Colonic mucosa (tissue), 4 donors: ENCODE data around the gene NDST1. TPM values are rescaled to one million over a fixed set of nuclear protein-coding genes. Genes with fewer than 3 reads are reported as not detected.

Experiments used
- DNase-seq: peaks from one replicate; pipeline ENCODE4 v3.0.0-alpha.2; 2020
- H3K27ac ChIP-seq: fragments of 200-600 bp; one replicate; pipeline ENCODE4 v1.8.0; 2021
- H3K27me3 ChIP-seq: fragments of 200-600 bp; one replicate; pipeline ENCODE4 v1.8.0; 2021
- H3K36me3 ChIP-seq: fragments of 200-600 bp; one replicate; pipeline ENCODE4 v1.8.0; 2021
- H3K4me1 ChIP-seq: fragments of 200-600 bp; one replicate; pipeline ENCODE4 v1.8.0; 2021; ENCODE audit warnings: mild to moderate bottlenecking
- H3K4me3 ChIP-seq: fragments of 200-600 bp; one replicate; pipeline ENCODE4 v1.8.0; 2021
- H3K9ac ChIP-seq, 2 donors: one replicate each; pipeline ENCODE4 v1.7.0; 2013; ENCODE audit warnings: control low read depth in 2 of 2, low read depth in 2 of 2, low read length in 2 of 2
- H3K9me3 ChIP-seq: fragments of 200-600 bp; one replicate; pipeline ENCODE4 v1.8.0; 2021
- CTCF ChIP-seq: fragments of 200-600 bp; IDR thresholded peaks from one replicate; pipeline ENCODE4 v1.8.0; 2022; ENCODE audit warnings: antibody characterized with exemption, mild to moderate bottlenecking
- intact Hi-C: fragments of 100-400 bp; cut with DNase I; formaldehyde crosslinking; loops from one replicate; pipeline ENCODE4 v1.14.1; 2022
- total RNA-seq, 2 donors: library from RNA; stranded (reverse); fragmentation: NEBNext Ultra II Directional in 1 of 2; extraction: Animal tissue kit (Norgen Biotek cat#: 25700) in 1 of 2; gene quantifications; one replicate each; pipeline ENCODE4 v1.2.1, GENCODE V29; 2021
- donor health status: healthy.
- donor health status: DM: no; HTN: no; CAD: no.
- donor health status: DM: no; HTN: no; CAD: no.

NDST1 gene
- total RNA-seq, 2 donors from 2014 or later: 37.4 to 51.3 TPM

- no peak for TF ChIP-seq CTCF
- Histone ChIP-seq H3K9me3 (no peaks in the 10 kb centered on the region), H3K4me1 (peaks cover 9% of the 10 kb centered on the region), H3K36me3 (no peaks in the 10 kb centered on the region), H3K27me3 (no peaks in the 10 kb centered on the region), H3K27ac (no peak overlapping the region), H3K4me3 (no peak overlapping the region), H3K9ac (peak overlapping the region in 1 of 2 donors; percentile 38)
- DNase-seq: peak; percentile 63
- intact Hi-C loops: no loop called here
These were observed 7.5 kb upstream of the NDST1 start for GRCh38 chr5:150500328-150500841.

DNA sequence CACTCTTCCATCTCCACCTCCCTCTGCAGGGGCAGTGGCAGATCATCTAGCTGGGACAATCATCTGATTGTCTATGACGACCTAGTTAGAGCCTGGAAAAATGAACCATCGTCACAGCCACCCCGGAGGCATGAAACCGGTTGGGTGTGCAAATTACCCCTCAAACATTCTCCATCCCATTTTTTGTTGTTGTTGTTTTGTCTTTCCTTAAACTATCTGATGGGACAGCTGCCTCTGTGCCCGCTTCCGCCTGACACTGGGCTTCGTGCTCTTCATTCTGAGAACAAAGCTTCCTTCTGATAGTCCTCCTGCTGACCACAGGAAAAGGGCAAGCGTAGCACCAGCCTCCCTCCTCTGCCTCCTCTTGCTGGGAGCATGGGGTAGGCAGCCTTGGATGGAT is 7.0 kb upstream of the NDST1 start:
- Histone ChIP-seq H3K9me3 (no peaks in the 10 kb centered on the region), H3K4me3 (no peak overlapping the region), H3K4me1 (peaks cover 9% of the 10 kb centered on the region), H3K27ac (no peak overlapping the region), H3K27me3 (no peaks in the 10 kb centered on the region), H3K9ac (peak overlapping the region in 1 of 2 donors; percentile 38), H3K36me3 (no peaks in the 10 kb centered on the region)
- intact Hi-C loops: no loop called here
- no peak for DNase-seq
- no peak for TF ChIP-seq CTCF

- no peaks in the 10 kb centered on the region for H3K9me3 ChIP-seq
- no peak overlapping the region for H3K4me3 ChIP-seq
- peaks cover 14% of the 10 kb centered on the region for H3K4me1 ChIP-seq
- intact Hi-C loops: no loop called here
- TF ChIP-seq CTCF: no peak
- no peak overlapping the region for H3K27ac ChIP-seq
- H3K27me3 ChIP-seq: no peaks in the 10 kb centered on the region
- no peaks in the 10 kb centered on the region for H3K36me3 ChIP-seq
- no peak for DNase-seq
- peak overlapping the region in 1 of 2 donors; percentile 13 for H3K9ac ChIP-seq
These were observed 5.8 kb upstream of the NDST1 start for GRCh38 chr5:150502106-150502505.

DNA sequence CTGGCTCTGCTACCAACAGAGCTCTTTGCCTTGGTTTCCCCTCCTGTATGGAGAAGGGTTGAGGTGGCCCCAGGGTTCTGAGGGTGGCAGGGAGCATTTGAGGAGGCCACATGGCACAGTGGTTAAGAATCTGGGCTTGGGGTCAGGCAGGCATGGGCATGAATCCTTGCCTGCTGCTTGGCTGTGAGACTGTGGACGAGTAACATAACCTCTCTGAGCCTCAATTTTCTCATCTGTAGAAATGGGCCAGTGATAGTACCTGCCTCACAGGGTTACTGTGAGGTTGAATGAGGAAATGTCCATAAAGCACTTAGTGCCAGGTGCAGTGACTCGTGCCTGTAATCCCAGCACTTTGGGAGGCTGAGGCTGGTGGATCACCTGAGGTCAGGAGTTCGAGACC is 5.1 kb upstream of the NDST1 start:
- no peak for TF ChIP-seq CTCF
- Histone ChIP-seq H3K4me3 (no peak overlapping the region), H3K36me3 (no peaks in the 10 kb centered on the region), H3K27me3 (no peaks in the 10 kb centered on the region), H3K9me3 (no peaks in the 10 kb centered on the region), H3K27ac (no peak overlapping the region), H3K4me1 (peaks cover 22% of the 10 kb centered on the region), H3K9ac (no peak overlapping the region)
- DNase-seq: no peak
- intact Hi-C loops: no loop called here

GRCh38 chr5:150503386-150503785 is 4.5 kb upstream of the NDST1 start:
- Histone ChIP-seq H3K36me3 (no peaks in the 10 kb centered on the region), H3K4me1 (peaks cover 25% of the 10 kb centered on the region), H3K4me3 (no peak overlapping the region), H3K9ac (peak overlapping the region in 1 of 2 donors; percentile 35), H3K27ac (peak overlapping the region; percentile 70), H3K9me3 (no peaks in the 10 kb centered on the region), H3K27me3 (no peaks in the 10 kb centered on the region)
- no peak for DNase-seq
- intact Hi-C loops: no loop called here
- TF ChIP-seq CTCF: no peak
